Keratinocyte (primary cell): ENCODE measurements around the gene TOR1AIP1. TPM values are rescaled to one million over a fixed set of nuclear protein-coding genes. Genes with fewer than 3 reads are reported as not detected.

Experiments
- DNase-seq: peaks from one replicate; pipeline ENCODE4 v3.0.0-alpha.2; 2011; ENCODE audit warnings: low read depth, missing footprints, low spot score
- FAIRE-seq: peaks from 2 replicates; lab custom pipeline; 2011; peaks lifted over from hg19 to GRCh38; lab: Jason Lieb, UNC
- H2AFZ ChIP-seq: 2 replicates; pipeline ENCODE4 v1.6.0; 2012; ENCODE audit warnings: low read length, control low read depth, inconsistent platforms; ENCODE audit not compliant: control insufficient read depth
- H3K27ac ChIP-seq: 2 replicates; pipeline ENCODE4 v1.5.1; 2011; ENCODE audit warnings: low read length; ENCODE audit not compliant: control insufficient read depth, insufficient read depth
- H3K27me3 ChIP-seq: 3 replicates; pipeline ENCODE4 v1.6.0; 2011; ENCODE audit warnings: low read length; ENCODE audit not compliant: control insufficient read depth, insufficient read depth; ENCODE audit errors: extremely low read depth
- H3K36me3 ChIP-seq, 2 experiments: 2 replicates in 1 of 2; 3 replicates in 1 of 2; pipeline ENCODE4 v1.5.1; 2011; ENCODE audit warnings: low read length in 2 of 2, mild to moderate bottlenecking in 1 of 2; ENCODE audit not compliant: control insufficient read depth in 2 of 2, insufficient read depth in 2 of 2; ENCODE audit errors: extremely low read depth in 1 of 2
- H3K4me1 ChIP-seq: 3 replicates; pipeline ENCODE4 v1.5.1; 2011; ENCODE audit warnings: low read length; ENCODE audit not compliant: control insufficient read depth, insufficient read depth; ENCODE audit errors: extremely low read depth
- H3K4me2 ChIP-seq: 3 replicates; pipeline ENCODE4 v1.6.0; 2011; ENCODE audit warnings: low read depth, low read length; ENCODE audit not compliant: control insufficient read depth, insufficient read depth; ENCODE audit errors: extremely low read depth
- H3K4me3 ChIP-seq, 3 experiments: fragments of 200-600 bp in 1 of 3; sonication (generic) in 1 of 3; 2 replicates in 2 of 3; 3 replicates in 1 of 3; pipeline ENCODE4 v1.5.1; 2011 to 2016; ENCODE audit warnings: low read length in 3 of 3, mild to moderate bottlenecking in 3 of 3, control low read depth in 2 of 3, inconsistent platforms in 1 of 3, low read depth in 1 of 3, mixed read lengths in 1 of 3, mixed run types in 1 of 3, moderate library complexity in 1 of 3; ENCODE audit not compliant: control insufficient read depth in 2 of 3, insufficient read depth in 2 of 3; ENCODE audit errors: extremely low read depth in 1 of 3
- H3K79me2 ChIP-seq: 2 replicates; pipeline ENCODE4 v1.6.0; 2012; ENCODE audit warnings: low read length; ENCODE audit not compliant: control insufficient read depth, insufficient read depth
- H3K9ac ChIP-seq: 3 replicates; pipeline ENCODE4 v1.6.0; 2011; ENCODE audit warnings: low read length; ENCODE audit not compliant: control insufficient read depth, insufficient read depth; ENCODE audit errors: extremely low read depth
- H3K9me1 ChIP-seq: 3 replicates; pipeline ENCODE4 v1.6.0; 2011; ENCODE audit warnings: low read length; ENCODE audit not compliant: control insufficient read depth, insufficient read depth; ENCODE audit errors: extremely low read depth
- H3K9me3 ChIP-seq: 2 replicates; pipeline ENCODE4 v1.5.1; 2012; ENCODE audit warnings: low read depth, low read length; ENCODE audit not compliant: control insufficient read depth
- H4K20me1 ChIP-seq: 3 replicates; pipeline ENCODE4 v1.6.0; 2011; ENCODE audit warnings: low read length; ENCODE audit not compliant: control insufficient read depth, insufficient read depth; ENCODE audit errors: extremely low read depth
- CTCF ChIP-seq, 3 experiments: IDR thresholded peaks in 1 of 3; conservative IDR thresholded peaks in 1 of 3; optimal IDR thresholded peaks in 1 of 3; 2 replicates in 2 of 3; 3 replicates in 1 of 3; pipeline versions ENCODE3 to v1.5.1; 2011; ENCODE audit warnings: low read length in 3 of 3, mild to moderate bottlenecking in 3 of 3, moderate library complexity in 2 of 3, control low read depth in 1 of 3, inconsistent platforms in 1 of 3; ENCODE audit not compliant: insufficient read depth in 2 of 3; ENCODE audit errors: extremely low read depth in 1 of 3
- EZH2 ChIP-seq: IDR thresholded peaks from one replicate; pipeline ENCODE4 v1.6.1; 2012; ENCODE audit warnings: inconsistent platforms, mild to moderate bottlenecking, low read length, moderate library complexity
- dilution Hi-C: fragments of 300-500 bp; cut with MboI; formaldehyde crosslinking; loops from one replicate; pipeline ENCODE4 v1.7.0; 2020; ENCODE audit warnings: low sequenced_read_pairs; ENCODE audit not compliant: extremely low pct_ligation_motif_present
- polyA plus RNA-seq, 5 experiments: library from polyadenylated mRNA; depleted of rRNA in 3 of 5; stranded (reverse) in 3 of 5; stranded (forward) in 1 of 5; unstranded in 1 of 5; fragments of >200 nt; gene quantifications; 1 replicate in 1 of 5; 2 replicates in 3 of 5; 3 replicates in 1 of 5; pipeline versions ENCODE4 v1.2.1 to v1.2.3, GENCODE V29; 2011 to 2012; ENCODE audit warnings: missing spikeins in 2 of 5, low read depth in 1 of 5, low replicate concordance in 1 of 5

Gene TOR1AIP1
- polyA plus RNA-seq, 1 donor (not counting 4 experiments of a cell fraction or from before 2014, with no cell fraction given), result 50.0 TPM

- no peak for DNase-seq
- Histone ChIP-seq H3K27me3 (no peaks in the 10 kb centered on the region), H2AFZ (no peak overlapping the region), H3K9me1 (no peaks in the 10 kb centered on the region), H3K79me2 (peaks cover 10% of the 10 kb centered on the region), H3K27ac (no peak overlapping the region), H3K4me2 (no peak overlapping the region), H3K9ac (no peak overlapping the region), H3K9me3 (no peaks in the 10 kb centered on the region), H3K4me1 (peaks cover 5% of the 10 kb centered on the region), H4K20me1 (no peaks in the 10 kb centered on the region), H3K4me3 (no peak overlapping the region), H3K36me3 (no peaks in the 10 kb centered on the region)
- dilution Hi-C loops, result no loop called here
- TF ChIP-seq CTCF (optimal IDR thresholded peaks at IDR 0.05 in 1 of 3, IDR thresholded peaks at IDR 0.05 in 1 of 3, conservative IDR thresholded peaks at IDR 0.05 in 1 of 3; ENCODE audit: extremely low read depth in 1 of 3, insufficient read depth in 2 of 3, low read length in 3 of 3) (no peak), EZH2 (no peak)
- no peak for FAIRE-seq
These were observed 68.6 kb downstream of the TOR1AIP1 start for GRCh38 chr1:179950651-179951050.

- FAIRE-seq, result no peak
- H3K9me3 ChIP-seq, result no peaks in the 10 kb centered on the region
- dilution Hi-C loops, result no loop called here
- no peak overlapping the region for H3K9ac ChIP-seq
- peaks cover 19% of the 10 kb centered on the region for H3K79me2 ChIP-seq
- TF ChIP-seq CTCF (optimal IDR thresholded peaks at IDR 0.05 in 1 of 3, IDR thresholded peaks at IDR 0.05 in 1 of 3, conservative IDR thresholded peaks at IDR 0.05 in 1 of 3; ENCODE audit: extremely low read depth in 1 of 3, insufficient read depth in 2 of 3, low read length in 3 of 3) (no peak), EZH2 (no peak)
- H3K36me3 ChIP-seq, result no peaks in the 10 kb centered on the region
- H3K9me1 ChIP-seq, result no peaks in the 10 kb centered on the region
- H2AFZ ChIP-seq, result no peak overlapping the region
- no peak overlapping the region for H3K4me2 ChIP-seq
- no peak overlapping the region for H3K4me3 ChIP-seq
- no peak for DNase-seq
- no peak overlapping the region for H3K27ac ChIP-seq
- peaks cover 5% of the 10 kb centered on the region for H3K4me1 ChIP-seq
- H4K20me1 ChIP-seq, result no peaks in the 10 kb centered on the region
- H3K27me3 ChIP-seq, result no peaks in the 10 kb centered on the region
These were observed 69.5 kb downstream of the TOR1AIP1 start for GRCh38 chr1:179951383-179952144.
